Liver (tissue), 3 donors: ENCODE data around the gene AFAP1.
A peak's percentile ranks its signal among the peaks of the same experiment; 100 is the strongest.

ENCODE experiments used
- FOXA1 ChIP-seq: IDR thresholded peaks from 2 replicates; pipeline ENCODE4 v1.6.1; 2016; ENCODE audit warnings: antibody characterized with exemption
- GABPA ChIP-seq, 2 donors: IDR thresholded peaks in 1 of 2; conservative IDR thresholded peaks in 1 of 2; 2 replicates each; pipeline ENCODE4 v1.6.1; 2016; ENCODE audit warnings: antibody characterized with exemption in 2 of 2, mild to moderate bottlenecking in 1 of 2, moderate library complexity in 1 of 2
- RAD21 ChIP-seq, 2 donors: IDR thresholded peaks; 2 replicates each; pipeline ENCODE4 v1.6.1; 2016; ENCODE audit warnings: antibody characterized with exemption in 2 of 2, mild to moderate bottlenecking in 2 of 2
- TAF1 ChIP-seq: conservative IDR thresholded peaks from 2 replicates; pipeline ENCODE4 v1.6.1; 2016; ENCODE audit warnings: antibody characterized with exemption, mild to moderate bottlenecking
- YY1 ChIP-seq: IDR thresholded peaks from 2 replicates; pipeline ENCODE4 v1.6.1; 2016; ENCODE audit warnings: antibody characterized with exemption, mild to moderate bottlenecking
- TF ChIP-seq, protein P1 (sequence below): fragments of 150-350 bp; IDR thresholded peaks from 2 replicates; pipeline ENCODE4 v1.5.1; 2017; ENCODE audit warnings: improper control_type of control experiment, low read depth, low read length; ENCODE audit not compliant: missing input control
- TF ChIP-seq, protein P2 (sequence below): IDR thresholded peaks from 2 replicates; pipeline ENCODE4 v1.6.1; 2016; ENCODE audit warnings: antibody characterized with exemption
- TF ChIP-seq, protein P3 (sequence below): IDR thresholded peaks from 2 replicates; pipeline ENCODE4 v1.6.1; 2016; ENCODE audit warnings: antibody characterized with exemption, mild to moderate bottlenecking
- TF ChIP-seq, protein P4 (sequence below): IDR thresholded peaks from 2 replicates; pipeline ENCODE4 v1.6.1; 2016; ENCODE audit warnings: antibody characterized with exemption
- donor health status: healthy.
- donor health status: healthy.

DNA sequence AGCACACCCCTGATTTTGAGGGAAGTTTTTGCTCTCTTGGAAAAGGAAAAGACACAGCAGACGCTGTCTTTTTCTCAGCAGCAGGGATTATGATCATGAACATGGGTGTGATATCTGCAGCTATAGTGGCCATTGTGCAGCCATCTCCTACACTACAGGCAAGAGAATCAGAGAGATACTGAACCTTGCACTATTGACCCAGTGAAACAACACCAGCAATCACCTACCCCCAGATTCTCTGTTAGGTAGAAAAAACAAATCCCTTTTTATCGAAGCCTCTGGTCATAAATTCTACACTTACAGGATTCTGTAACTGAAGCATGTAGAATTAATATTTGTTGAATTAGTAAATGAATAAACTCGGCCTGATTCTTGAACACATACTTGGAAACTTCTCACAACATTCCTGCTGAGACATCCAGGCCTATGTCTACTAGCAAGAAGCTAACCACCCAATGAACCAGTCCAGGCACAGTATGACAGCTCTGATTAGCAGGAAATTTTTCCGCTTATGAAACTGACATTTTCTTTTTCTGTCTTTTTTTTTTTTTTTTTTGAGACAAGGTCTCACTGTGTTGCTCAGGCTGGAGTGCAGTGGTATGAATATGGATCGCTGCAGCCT is 5.0 kb upstream of the AFAP1 start:
- TF ChIP-seq, protein P1, sequence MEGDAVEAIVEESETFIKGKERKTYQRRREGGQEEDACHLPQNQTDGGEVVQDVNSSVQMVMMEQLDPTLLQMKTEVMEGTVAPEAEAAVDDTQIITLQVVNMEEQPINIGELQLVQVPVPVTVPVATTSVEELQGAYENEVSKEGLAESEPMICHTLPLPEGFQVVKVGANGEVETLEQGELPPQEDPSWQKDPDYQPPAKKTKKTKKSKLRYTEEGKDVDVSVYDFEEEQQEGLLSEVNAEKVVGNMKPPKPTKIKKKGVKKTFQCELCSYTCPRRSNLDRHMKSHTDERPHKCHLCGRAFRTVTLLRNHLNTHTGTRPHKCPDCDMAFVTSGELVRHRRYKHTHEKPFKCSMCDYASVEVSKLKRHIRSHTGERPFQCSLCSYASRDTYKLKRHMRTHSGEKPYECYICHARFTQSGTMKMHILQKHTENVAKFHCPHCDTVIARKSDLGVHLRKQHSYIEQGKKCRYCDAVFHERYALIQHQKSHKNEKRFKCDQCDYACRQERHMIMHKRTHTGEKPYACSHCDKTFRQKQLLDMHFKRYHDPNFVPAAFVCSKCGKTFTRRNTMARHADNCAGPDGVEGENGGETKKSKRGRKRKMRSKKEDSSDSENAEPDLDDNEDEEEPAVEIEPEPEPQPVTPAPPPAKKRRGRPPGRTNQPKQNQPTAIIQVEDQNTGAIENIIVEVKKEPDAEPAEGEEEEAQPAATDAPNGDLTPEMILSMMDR = no peak
- TF ChIP-seq, protein P2, sequence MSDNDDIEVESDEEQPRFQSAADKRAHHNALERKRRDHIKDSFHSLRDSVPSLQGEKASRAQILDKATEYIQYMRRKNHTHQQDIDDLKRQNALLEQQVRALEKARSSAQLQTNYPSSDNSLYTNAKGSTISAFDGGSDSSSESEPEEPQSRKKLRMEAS = no peak
- TF ChIP-seq RAD21 (IDR thresholded peaks at IDR 0.05) = no peak
- TF ChIP-seq, protein P3, sequence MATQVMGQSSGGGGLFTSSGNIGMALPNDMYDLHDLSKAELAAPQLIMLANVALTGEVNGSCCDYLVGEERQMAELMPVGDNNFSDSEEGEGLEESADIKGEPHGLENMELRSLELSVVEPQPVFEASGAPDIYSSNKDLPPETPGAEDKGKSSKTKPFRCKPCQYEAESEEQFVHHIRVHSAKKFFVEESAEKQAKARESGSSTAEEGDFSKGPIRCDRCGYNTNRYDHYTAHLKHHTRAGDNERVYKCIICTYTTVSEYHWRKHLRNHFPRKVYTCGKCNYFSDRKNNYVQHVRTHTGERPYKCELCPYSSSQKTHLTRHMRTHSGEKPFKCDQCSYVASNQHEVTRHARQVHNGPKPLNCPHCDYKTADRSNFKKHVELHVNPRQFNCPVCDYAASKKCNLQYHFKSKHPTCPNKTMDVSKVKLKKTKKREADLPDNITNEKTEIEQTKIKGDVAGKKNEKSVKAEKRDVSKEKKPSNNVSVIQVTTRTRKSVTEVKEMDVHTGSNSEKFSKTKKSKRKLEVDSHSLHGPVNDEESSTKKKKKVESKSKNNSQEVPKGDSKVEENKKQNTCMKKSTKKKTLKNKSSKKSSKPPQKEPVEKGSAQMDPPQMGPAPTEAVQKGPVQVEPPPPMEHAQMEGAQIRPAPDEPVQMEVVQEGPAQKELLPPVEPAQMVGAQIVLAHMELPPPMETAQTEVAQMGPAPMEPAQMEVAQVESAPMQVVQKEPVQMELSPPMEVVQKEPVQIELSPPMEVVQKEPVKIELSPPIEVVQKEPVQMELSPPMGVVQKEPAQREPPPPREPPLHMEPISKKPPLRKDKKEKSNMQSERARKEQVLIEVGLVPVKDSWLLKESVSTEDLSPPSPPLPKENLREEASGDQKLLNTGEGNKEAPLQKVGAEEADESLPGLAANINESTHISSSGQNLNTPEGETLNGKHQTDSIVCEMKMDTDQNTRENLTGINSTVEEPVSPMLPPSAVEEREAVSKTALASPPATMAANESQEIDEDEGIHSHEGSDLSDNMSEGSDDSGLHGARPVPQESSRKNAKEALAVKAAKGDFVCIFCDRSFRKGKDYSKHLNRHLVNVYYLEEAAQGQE = no peak
- TF ChIP-seq TAF1 = no peak
- peak; percentile 51 for TF ChIP-seq YY1
- TF ChIP-seq GABPA (IDR thresholded peaks at IDR 0.05 in 1 of 2, conservative IDR thresholded peaks at IDR 0.05 in 1 of 2) = no peak
- TF ChIP-seq FOXA1 = no peak
- TF ChIP-seq, protein P4, sequence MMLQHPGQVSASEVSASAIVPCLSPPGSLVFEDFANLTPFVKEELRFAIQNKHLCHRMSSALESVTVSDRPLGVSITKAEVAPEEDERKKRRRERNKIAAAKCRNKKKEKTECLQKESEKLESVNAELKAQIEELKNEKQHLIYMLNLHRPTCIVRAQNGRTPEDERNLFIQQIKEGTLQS = no peak
